Trophoblast cell (in vitro differentiated cells and primary cell): ENCODE data around the gene PJA1.
A peak's percentile ranks its signal among the peaks of the same experiment; 100 is the strongest.

Experiments
- DNase-seq, 2 donors: peaks; one replicate each; pipeline ENCODE4 v3.0.0-alpha.2; 2016
- H2AFZ ChIP-seq: 2 replicates; pipeline ENCODE4 v1.6.1; 2013; ENCODE audit warnings: low read length, moderate library complexity, mild to moderate bottlenecking; ENCODE audit not compliant: insufficient read depth, poor library complexity
- H2AK5ac ChIP-seq: 2 replicates; pipeline ENCODE4 v1.6.1; 2013; ENCODE audit warnings: mild to moderate bottlenecking, low read length
- H2BK120ac ChIP-seq: 2 replicates; pipeline ENCODE4 v1.6.1; 2013; ENCODE audit warnings: low read length, mild to moderate bottlenecking, moderate library complexity; ENCODE audit not compliant: insufficient read depth, poor library complexity
- H2BK12ac ChIP-seq: 2 replicates; pipeline ENCODE4 v1.6.1; 2013; ENCODE audit warnings: mild to moderate bottlenecking, low read length, moderate library complexity
- H2BK5ac ChIP-seq: 2 replicates; pipeline ENCODE4 v1.6.1; 2013; ENCODE audit warnings: low read length, low read depth, moderate library complexity, mild to moderate bottlenecking; ENCODE audit not compliant: poor library complexity
- H3K14ac ChIP-seq: 2 replicates; pipeline ENCODE4 v1.6.1; 2013; ENCODE audit warnings: mild to moderate bottlenecking, low read length
- H3K18ac ChIP-seq: 2 replicates; pipeline ENCODE4 v1.6.1; 2013; ENCODE audit warnings: mild to moderate bottlenecking, low read length
- H3K23ac ChIP-seq: 2 replicates; pipeline ENCODE4 v1.6.1; 2013; ENCODE audit warnings: low read length
- H3K27ac ChIP-seq: 2 replicates; pipeline ENCODE4 v1.5.1; 2013; ENCODE audit warnings: low read depth, mild to moderate bottlenecking, inconsistent platforms, low read length, moderate library complexity
- H3K27me3 ChIP-seq: 2 replicates; pipeline ENCODE4 v1.6.1; 2013; ENCODE audit warnings: inconsistent platforms, mild to moderate bottlenecking, low read length, moderate library complexity; ENCODE audit not compliant: insufficient read depth
- H3K36me3 ChIP-seq, 2 experiments: 1 replicate in 1 of 2; 2 replicates in 1 of 2; pipeline ENCODE4 v1.6.1; 2013; ENCODE audit warnings: low read length in 2 of 2, mild to moderate bottlenecking in 2 of 2, moderate library complexity in 1 of 2; ENCODE audit not compliant: insufficient read depth in 2 of 2, control insufficient read depth in 1 of 2
- H3K4ac ChIP-seq: 2 replicates; pipeline ENCODE4 v1.6.1; 2013; ENCODE audit warnings: low read depth, mild to moderate bottlenecking, low read length, moderate library complexity
- H3K4me1 ChIP-seq, 2 experiments: 1 replicate in 1 of 2; 2 replicates in 1 of 2; pipeline ENCODE4 v1.6.1; 2013; ENCODE audit warnings: low read length in 2 of 2, mild to moderate bottlenecking in 2 of 2, moderate library complexity in 1 of 2; ENCODE audit not compliant: insufficient read depth in 2 of 2, control insufficient read depth in 1 of 2
- H3K4me2 ChIP-seq: 2 replicates; pipeline ENCODE4 v1.6.1; 2013; ENCODE audit warnings: inconsistent platforms, mild to moderate bottlenecking, low read length, moderate library complexity
- H3K4me3 ChIP-seq: 2 replicates; pipeline ENCODE4 v1.5.1; 2013; ENCODE audit warnings: mild to moderate bottlenecking, low read depth, low read length, inconsistent platforms
- H3K79me1 ChIP-seq: one replicate; pipeline ENCODE4 v1.6.1; 2013; ENCODE audit warnings: low read length
- H3K79me2 ChIP-seq: 2 replicates; pipeline ENCODE4 v1.6.1; 2013; ENCODE audit warnings: low read length, mild to moderate bottlenecking; ENCODE audit not compliant: control insufficient read depth, insufficient read depth, poor library complexity
- H3K9ac ChIP-seq: 2 replicates; pipeline ENCODE4 v1.6.1; 2013; ENCODE audit warnings: mild to moderate bottlenecking, low read length
- H3K9me3 ChIP-seq: 2 replicates; pipeline ENCODE4 v1.6.1; 2013; ENCODE audit warnings: low read depth, mild to moderate bottlenecking, control low read depth, inconsistent platforms, low read length; ENCODE audit not compliant: insufficient read depth
- H4K12ac ChIP-seq: 2 replicates; pipeline ENCODE4 v1.6.1; 2013; ENCODE audit warnings: low read depth, mild to moderate bottlenecking, low read length, moderate library complexity
- H4K8ac ChIP-seq: 2 replicates; pipeline ENCODE4 v1.6.1; 2013; ENCODE audit warnings: low read depth, mild to moderate bottlenecking, low read length, moderate library complexity
- H4K91ac ChIP-seq: one replicate; pipeline ENCODE4 v1.6.1; 2013; ENCODE audit warnings: low read depth, mild to moderate bottlenecking, low read length, moderate library complexity
- WGBS: extraction: QIAGEN DNeasy Blood & Tissue Kit; methylation state at CpG from one replicate; pipeline ENCODE4 v1.1.7; 2013; ENCODE audit warnings: missing lambda C conversion rate; ENCODE audit not compliant: insufficient read length, insufficient coverage; ENCODE audit errors: extremely low coverage; 5-methylcytosine and 5-hydroxymethylcytosine counted together

PJA1 gene

GRCh38 chrX:69179380-69179911, 14.2 kb upstream of the PJA1 start:
- no peaks in the 10 kb centered on the region for H3K79me1 ChIP-seq
- H3K9me3 ChIP-seq, result no peaks in the 10 kb centered on the region
- no peak overlapping the region for H3K4me2 ChIP-seq
- no peak overlapping the region for H3K4ac ChIP-seq
- H2BK5ac ChIP-seq, result no peak overlapping the region
- H3K23ac ChIP-seq, result no peak overlapping the region
- H3K27ac ChIP-seq, result no peak overlapping the region
- no peak overlapping the region for H3K4me3 ChIP-seq
- H3K4me1 ChIP-seq, result no peaks in the 10 kb centered on the region
- no peak overlapping the region for H3K18ac ChIP-seq
- H4K8ac ChIP-seq, result no peak overlapping the region
- H2AFZ ChIP-seq, result no peak overlapping the region
- no peaks in the 10 kb centered on the region for H3K79me2 ChIP-seq
- no peak overlapping the region for H2BK12ac ChIP-seq
- WGBS, result no CpG with 5 or more reads among the region's 12 CpGs
- no peaks in the 10 kb centered on the region for H3K27me3 ChIP-seq
- no peak overlapping the region for H2AK5ac ChIP-seq
- no peak overlapping the region for H4K12ac ChIP-seq
- no peak overlapping the region for H2BK120ac ChIP-seq
- H3K14ac ChIP-seq, result no peak overlapping the region
- H3K36me3 ChIP-seq, result no peaks in the 10 kb centered on the region
- DNase-seq, result peak in 1 of 2 donors; percentile 12
- no peak overlapping the region for H4K91ac ChIP-seq
- H3K9ac ChIP-seq, result no peak overlapping the region

- H4K91ac ChIP-seq, result no peak overlapping the region
- no peak overlapping the region for H2BK5ac ChIP-seq
- H2BK12ac ChIP-seq, result no peak overlapping the region
- no peak for DNase-seq
- no peak overlapping the region for H2AFZ ChIP-seq
- H3K36me3 ChIP-seq, result no peaks in the 10 kb centered on the region
- no peak overlapping the region for H2AK5ac ChIP-seq
- no peak overlapping the region for H3K4me2 ChIP-seq
- H4K8ac ChIP-seq, result no peak overlapping the region
- H3K79me1 ChIP-seq, result no peaks in the 10 kb centered on the region
- no peak overlapping the region for H3K14ac ChIP-seq
- no peaks in the 10 kb centered on the region for H3K79me2 ChIP-seq
- no peak overlapping the region for H3K27ac ChIP-seq
- H3K9me3 ChIP-seq, result no peaks in the 10 kb centered on the region
- H3K4me1 ChIP-seq, result no peaks in the 10 kb centered on the region
- H4K12ac ChIP-seq, result no peak overlapping the region
- no peaks in the 10 kb centered on the region for H3K27me3 ChIP-seq
- H3K23ac ChIP-seq, result no peak overlapping the region
- no peak overlapping the region for H3K4ac ChIP-seq
- H3K9ac ChIP-seq, result no peak overlapping the region
- no peak overlapping the region for H3K4me3 ChIP-seq
- H3K18ac ChIP-seq, result no peak overlapping the region
- no CpG with 5 or more reads among the region's 3 CpGs for WGBS
- no peak overlapping the region for H2BK120ac ChIP-seq
Observed at GRCh38 chrX:69178592-69178991, 13.3 kb upstream of the PJA1 start.

GRCh38 chrX:69177511-69178162, 12.4 kb upstream of the PJA1 start:
- H3K4me3 ChIP-seq, result no peak overlapping the region

GRCh38 chrX:69176053-69176452, 10.8 kb upstream of the PJA1 start:
- no peak for DNase-seq
- Histone ChIP-seq H3K23ac (no peak overlapping the region), H2BK120ac (no peak overlapping the region), H3K4me1 (no peaks in the 10 kb centered on the region), H3K9me3 (no peaks in the 10 kb centered on the region), H2BK12ac (no peak overlapping the region), H3K18ac (no peak overlapping the region), H2AK5ac (no peak overlapping the region), H4K8ac (no peak overlapping the region), H3K4me3 (no peak overlapping the region), H4K12ac (no peak overlapping the region), H3K79me2 (no peaks in the 10 kb centered on the region), H3K4ac (no peak overlapping the region), H3K9ac (no peak overlapping the region), H3K36me3 (no peaks in the 10 kb centered on the region), H3K14ac (no peak overlapping the region), H2BK5ac (no peak overlapping the region), H4K91ac (no peak overlapping the region), H2AFZ (no peak overlapping the region), H3K79me1 (no peaks in the 10 kb centered on the region), H3K27me3 (no peaks in the 10 kb centered on the region), H3K4me2 (no peak overlapping the region), H3K27ac (no peak overlapping the region)
- no CpG with 5 or more reads among the region's 3 CpGs for WGBS

More at GRCh38 chrX:69177511-69178162, 12.4 kb upstream of the PJA1 start:
- H2AK5ac ChIP-seq, result no peak overlapping the region
- H3K9ac ChIP-seq, result no peak overlapping the region
- H2BK120ac ChIP-seq, result no peak overlapping the region
- H4K8ac ChIP-seq, result no peak overlapping the region
- H4K91ac ChIP-seq, result no peak overlapping the region
- H3K27ac ChIP-seq, result no peak overlapping the region
- no peak overlapping the region for H2BK5ac ChIP-seq
- no peak overlapping the region for H3K4ac ChIP-seq
- H3K27me3 ChIP-seq, result no peaks in the 10 kb centered on the region
- H3K4me2 ChIP-seq, result no peak overlapping the region
- no peak overlapping the region for H3K18ac ChIP-seq
- H3K79me2 ChIP-seq, result no peaks in the 10 kb centered on the region
- H3K14ac ChIP-seq, result no peak overlapping the region
- no peaks in the 10 kb centered on the region for H3K4me1 ChIP-seq
- no peaks in the 10 kb centered on the region for H3K9me3 ChIP-seq
- no CpG with 5 or more reads among the region's 4 CpGs for WGBS
- H2AFZ ChIP-seq, result no peak overlapping the region
- H3K79me1 ChIP-seq, result no peaks in the 10 kb centered on the region
- H2BK12ac ChIP-seq, result no peak overlapping the region
- no peak overlapping the region for H4K12ac ChIP-seq
- H3K23ac ChIP-seq, result no peak overlapping the region
- no peaks in the 10 kb centered on the region for H3K36me3 ChIP-seq
- no peak for DNase-seq
